ENCODE measurements around the gene PCYT2.

GRCh38 chr17:81852237-81852636, 59.0 kb downstream of the PCYT2 start:
- no peak for TF ChIP-seq REST (IDR thresholded peaks at IDR 0.05; ENCODE audit: low read depth)
- TF ChIP-seq CTCF (IDR thresholded peaks at IDR 0.05 in 2 of 3, conservative IDR thresholded peaks at IDR 0.05 in 1 of 3; ENCODE audit: borderline replicate concordance in 1 of 3, insufficient read depth in 1 of 3, low read depth in 2 of 3, low read length in 2 of 3): no peak
- no peak for TF ChIP-seq ZFX (IDR thresholded peaks at IDR 0.05)
- no peak for TF ChIP-seq CEBPB (IDR thresholded peaks at IDR 0.05; ENCODE audit: low read depth)
- no peak for TF ChIP-seq MAX (IDR thresholded peaks at IDR 0.05)
